Measurements from ENCODE around the gene SUN1.

SUN1 gene

DNA sequence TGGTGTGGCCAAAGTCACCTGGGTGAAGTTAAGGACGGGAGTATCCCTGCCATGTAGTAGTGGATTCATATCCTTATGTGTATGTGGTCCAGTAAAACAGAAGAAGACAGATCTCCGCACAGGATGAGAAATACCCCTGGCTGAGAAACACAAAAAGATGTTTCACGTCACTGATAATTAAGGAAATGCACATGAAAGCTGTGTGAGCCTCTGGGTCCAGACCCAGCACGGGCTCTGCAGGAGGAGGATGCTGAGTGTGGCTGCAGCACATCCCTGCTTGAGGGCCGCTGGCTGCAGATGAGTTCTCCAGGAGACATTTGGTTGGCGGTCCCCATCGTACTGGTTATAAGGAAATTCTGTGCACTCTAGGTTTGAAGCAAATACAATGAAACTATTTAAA, 8.2 kb upstream of the SUN1 start:
- no peak overlapping the region for H3K9ac ChIP-seq (ENCODE audit: low read depth in 1 of 2, low read length in 2 of 2)
- H3K4me3 ChIP-seq (ENCODE audit: low read depth in 1 of 2, low read length in 2 of 2) = peak overlapping the region in 1 of 2 donors; percentile 16
- peaks cover 31 to 45% of the 10 kb centered on the region in 2 donors for H3K4me1 ChIP-seq (ENCODE audit: control insufficient read depth in 1 of 2, insufficient read depth in 2 of 2, low read length in 2 of 2)
- H3K9me3 ChIP-seq (ENCODE audit: control insufficient read depth in 1 of 2, low read length in 2 of 2) = no peaks in the 10 kb centered on the region
- no peaks in the 10 kb centered on the region for H3K27me3 ChIP-seq (ENCODE audit: control insufficient read depth in 1 of 2, insufficient read depth in 2 of 2, low read length in 2 of 2)
- peak overlapping the region; percentile 22 for H3K27ac ChIP-seq (ENCODE audit: low read depth, low read length)
- peaks cover 0 to 19% of the 10 kb centered on the region in 2 donors for H3K36me3 ChIP-seq (ENCODE audit: control insufficient read depth in 1 of 2, insufficient read depth in 2 of 2, low read length in 2 of 2)

DNA sequence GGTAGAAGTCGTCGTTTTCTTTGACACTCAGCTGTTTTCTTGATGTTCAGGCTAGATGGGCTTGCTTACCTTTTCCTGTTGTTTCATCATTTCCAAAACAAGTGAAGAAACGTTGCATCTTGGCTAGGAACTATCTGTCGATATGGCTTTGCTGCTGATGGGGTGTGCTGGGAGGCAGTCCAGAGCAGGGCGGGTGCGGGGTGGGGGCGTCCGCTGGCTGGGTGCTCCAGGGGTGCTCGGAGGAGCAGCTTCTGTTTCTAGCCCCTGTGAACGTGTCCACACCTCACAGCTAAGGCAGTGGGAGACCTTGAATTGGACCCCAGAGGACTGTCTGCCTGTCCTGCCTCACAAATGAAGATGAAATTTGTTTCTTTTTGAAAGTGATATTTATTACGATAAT, 7.6 kb upstream of the SUN1 start:
- no peaks in the 10 kb centered on the region for H3K9me3 ChIP-seq (ENCODE audit: control insufficient read depth in 1 of 2, low read length in 2 of 2)
- H3K27me3 ChIP-seq (ENCODE audit: control insufficient read depth in 1 of 2, insufficient read depth in 2 of 2, low read length in 2 of 2) = no peaks in the 10 kb centered on the region
- H3K4me3 ChIP-seq (ENCODE audit: low read depth in 1 of 2, low read length in 2 of 2) = no peak overlapping the region
- H3K36me3 ChIP-seq (ENCODE audit: control insufficient read depth in 1 of 2, insufficient read depth in 2 of 2, low read length in 2 of 2) = peaks cover 0 to 19% of the 10 kb centered on the region in 2 donors
- no peak overlapping the region for H3K27ac ChIP-seq (ENCODE audit: low read depth, low read length)
- H3K9ac ChIP-seq (ENCODE audit: low read depth in 1 of 2, low read length in 2 of 2) = peak overlapping the region in 1 of 2 donors; percentile 12
- H3K4me1 ChIP-seq (ENCODE audit: control insufficient read depth in 1 of 2, insufficient read depth in 2 of 2, low read length in 2 of 2) = peaks cover 31 to 45% of the 10 kb centered on the region in 2 donors

DNA sequence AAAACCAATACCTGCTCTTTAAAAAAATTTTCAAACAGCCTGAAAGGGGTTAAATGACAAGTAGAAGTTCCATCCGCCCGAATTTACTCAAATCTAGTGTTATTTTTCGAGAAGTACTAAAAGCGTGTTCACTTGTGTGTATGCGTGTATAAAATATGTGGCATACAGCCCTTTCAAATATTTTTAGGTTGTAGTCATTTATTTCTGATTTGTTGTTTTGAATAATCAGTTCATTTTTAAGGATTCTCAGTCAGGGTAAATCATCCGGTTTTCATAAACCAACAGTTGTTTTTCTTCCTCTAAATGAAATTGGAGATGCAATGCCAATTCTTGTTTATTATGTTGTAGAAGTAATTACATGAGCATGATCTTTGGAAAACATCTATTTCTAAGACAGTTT, 6.9 kb upstream of the SUN1 start:
- H3K9ac ChIP-seq (ENCODE audit: low read depth in 1 of 2, low read length in 2 of 2) = no peak overlapping the region
- H3K36me3 ChIP-seq (ENCODE audit: control insufficient read depth in 1 of 2, insufficient read depth in 2 of 2, low read length in 2 of 2) = peaks cover 0 to 19% of the 10 kb centered on the region in 2 donors
- H3K27me3 ChIP-seq (ENCODE audit: control insufficient read depth in 1 of 2, insufficient read depth in 2 of 2, low read length in 2 of 2) = no peaks in the 10 kb centered on the region
- H3K9me3 ChIP-seq (ENCODE audit: control insufficient read depth in 1 of 2, low read length in 2 of 2) = no peaks in the 10 kb centered on the region
- H3K27ac ChIP-seq (ENCODE audit: low read depth, low read length) = no peak overlapping the region
- H3K4me3 ChIP-seq (ENCODE audit: low read depth in 1 of 2, low read length in 2 of 2) = no peak overlapping the region
- H3K4me1 ChIP-seq (ENCODE audit: control insufficient read depth in 1 of 2, insufficient read depth in 2 of 2, low read length in 2 of 2) = peaks cover 37 to 49% of the 10 kb centered on the region in 2 donors

GRCh38 chr7:826230-826917, 5.9 kb upstream of the SUN1 start:
- Histone ChIP-seq H3K4me1 (ENCODE audit: control insufficient read depth in 1 of 2, insufficient read depth in 2 of 2, low read length in 2 of 2) (peaks cover 41 to 52% of the 10 kb centered on the region in 2 donors), H3K4me3 (ENCODE audit: low read depth in 1 of 2, low read length in 2 of 2) (no peak overlapping the region), H3K27me3 (ENCODE audit: control insufficient read depth in 1 of 2, insufficient read depth in 2 of 2, low read length in 2 of 2) (no peaks in the 10 kb centered on the region), H3K36me3 (ENCODE audit: control insufficient read depth in 1 of 2, insufficient read depth in 2 of 2, low read length in 2 of 2) (peaks cover 0 to 19% of the 10 kb centered on the region in 2 donors), H3K9ac (ENCODE audit: low read depth in 1 of 2, low read length in 2 of 2) (peak overlapping the region in 1 of 2 donors; percentile 33), H3K27ac (ENCODE audit: low read depth, low read length) (peak overlapping the region; percentile 24), H3K9me3 (ENCODE audit: control insufficient read depth in 1 of 2, low read length in 2 of 2) (no peaks in the 10 kb centered on the region)

- Histone ChIP-seq H3K4me3 (ENCODE audit: low read depth in 1 of 2, low read length in 2 of 2) (no peak overlapping the region), H3K9ac (ENCODE audit: low read depth in 1 of 2, low read length in 2 of 2) (no peak overlapping the region), H3K27me3 (ENCODE audit: control insufficient read depth in 1 of 2, insufficient read depth in 2 of 2, low read length in 2 of 2) (no peaks in the 10 kb centered on the region), H3K4me1 (ENCODE audit: control insufficient read depth in 1 of 2, insufficient read depth in 2 of 2, low read length in 2 of 2) (peaks cover 32 to 37% of the 10 kb centered on the region in 2 donors), H3K36me3 (ENCODE audit: control insufficient read depth in 1 of 2, insufficient read depth in 2 of 2, low read length in 2 of 2) (peaks cover 8 to 19% of the 10 kb centered on the region in 2 donors), H3K9me3 (ENCODE audit: control insufficient read depth in 1 of 2, low read length in 2 of 2) (no peaks in the 10 kb centered on the region), H3K27ac (ENCODE audit: low read depth, low read length) (no peak overlapping the region)
Observed at GRCh38 chr7:828793-829561, 3.3 kb upstream of the SUN1 start.

GRCh38 chr7:830069-830468, 2.2 kb upstream of the SUN1 start:
- H3K4me3 ChIP-seq (ENCODE audit: low read depth in 1 of 2, low read length in 2 of 2) = no peak overlapping the region
- peaks cover 8 to 20% of the 10 kb centered on the region in 2 donors for H3K36me3 ChIP-seq (ENCODE audit: control insufficient read depth in 1 of 2, insufficient read depth in 2 of 2, low read length in 2 of 2)
- H3K9ac ChIP-seq (ENCODE audit: low read depth in 1 of 2, low read length in 2 of 2) = no peak overlapping the region
- no peaks in the 10 kb centered on the region for H3K9me3 ChIP-seq (ENCODE audit: control insufficient read depth in 1 of 2, low read length in 2 of 2)
- no peaks in the 10 kb centered on the region for H3K27me3 ChIP-seq (ENCODE audit: control insufficient read depth in 1 of 2, insufficient read depth in 2 of 2, low read length in 2 of 2)
- peaks cover 27 to 31% of the 10 kb centered on the region in 2 donors for H3K4me1 ChIP-seq (ENCODE audit: control insufficient read depth in 1 of 2, insufficient read depth in 2 of 2, low read length in 2 of 2)
- H3K27ac ChIP-seq (ENCODE audit: low read depth, low read length) = no peak overlapping the region

DNA sequence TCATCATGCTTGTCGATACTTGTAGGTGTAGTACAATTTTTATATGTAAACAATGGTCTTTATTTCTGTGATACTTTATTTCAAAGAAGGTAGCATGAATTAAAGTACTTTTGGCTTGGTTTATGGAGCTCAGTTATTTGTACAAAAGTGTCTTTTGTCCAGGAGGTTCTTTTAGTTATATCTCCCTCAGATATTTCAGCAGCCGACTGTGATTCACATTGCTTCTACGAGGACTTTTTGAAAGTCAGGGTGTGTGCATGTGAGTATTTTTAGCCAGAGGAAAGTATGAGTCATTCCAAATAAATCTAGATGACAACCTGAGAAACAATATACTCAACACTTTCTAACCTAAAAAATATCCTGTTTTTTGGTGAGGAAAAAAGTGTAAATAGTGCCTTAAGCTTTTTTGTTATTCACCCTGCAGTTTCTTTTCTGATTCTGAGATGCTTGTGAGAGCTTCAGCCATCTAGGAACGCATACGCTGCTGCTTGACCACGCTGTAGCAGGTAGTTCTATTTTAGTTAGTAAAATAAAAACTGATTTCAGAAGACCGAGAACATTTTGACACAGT, 595 bp upstream of the SUN1 start:
- H3K9ac ChIP-seq (ENCODE audit: low read depth in 1 of 2, low read length in 2 of 2) = peak overlapping the region; percentile 18 to 45
- peaks cover 27 to 30% of the 10 kb centered on the region in 2 donors for H3K4me1 ChIP-seq (ENCODE audit: control insufficient read depth in 1 of 2, insufficient read depth in 2 of 2, low read length in 2 of 2)
- H3K9me3 ChIP-seq (ENCODE audit: control insufficient read depth in 1 of 2, low read length in 2 of 2) = no peaks in the 10 kb centered on the region
- H3K36me3 ChIP-seq (ENCODE audit: control insufficient read depth in 1 of 2, insufficient read depth in 2 of 2, low read length in 2 of 2) = peaks cover 13 to 19% of the 10 kb centered on the region in 2 donors
- no peak overlapping the region for H3K4me3 ChIP-seq (ENCODE audit: low read depth in 1 of 2, low read length in 2 of 2)
- H3K27me3 ChIP-seq (ENCODE audit: control insufficient read depth in 1 of 2, insufficient read depth in 2 of 2, low read length in 2 of 2) = no peaks in the 10 kb centered on the region
- H3K27ac ChIP-seq (ENCODE audit: low read depth, low read length) = peak overlapping the region; percentile 76

DNA sequence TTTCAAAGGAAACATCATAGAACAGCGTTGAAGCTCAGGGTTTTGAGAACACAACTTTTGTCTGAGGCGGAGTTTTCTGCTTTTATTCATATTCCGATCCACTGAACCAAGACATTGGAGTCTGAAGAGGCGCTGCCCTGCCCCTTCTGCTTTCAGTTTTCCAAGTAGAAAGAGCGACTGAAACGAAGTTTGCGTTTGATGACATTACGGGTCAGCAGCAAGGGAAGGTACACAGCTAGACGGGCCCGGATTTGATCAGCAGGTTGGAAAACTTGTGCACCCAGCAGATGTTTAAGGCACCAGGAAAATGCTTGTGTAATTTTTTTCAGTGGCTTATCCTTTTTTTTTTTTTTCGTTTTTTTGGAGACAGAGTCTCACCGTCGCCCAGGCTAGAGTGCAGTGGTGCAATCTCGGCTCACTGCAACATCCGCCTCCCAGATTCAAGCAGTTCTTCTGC, 720 bp downstream of the SUN1 start:
- Histone ChIP-seq H3K9ac (ENCODE audit: low read depth in 1 of 2, low read length in 2 of 2) (no peak overlapping the region), H3K27me3 (ENCODE audit: control insufficient read depth in 1 of 2, insufficient read depth in 2 of 2, low read length in 2 of 2) (no peaks in the 10 kb centered on the region), H3K27ac (ENCODE audit: low read depth, low read length) (peak overlapping the region; percentile 76), H3K4me3 (ENCODE audit: low read depth in 1 of 2, low read length in 2 of 2) (no peak overlapping the region), H3K4me1 (ENCODE audit: control insufficient read depth in 1 of 2, insufficient read depth in 2 of 2, low read length in 2 of 2) (peaks cover 28 to 30% of the 10 kb centered on the region in 2 donors), H3K36me3 (ENCODE audit: control insufficient read depth in 1 of 2, insufficient read depth in 2 of 2, low read length in 2 of 2) (peaks cover 15 to 24% of the 10 kb centered on the region in 2 donors), H3K9me3 (ENCODE audit: control insufficient read depth in 1 of 2, low read length in 2 of 2) (no peaks in the 10 kb centered on the region)

GRCh38 chr7:833601-834258, 1.5 kb downstream of the SUN1 start:
- peaks cover 28 to 30% of the 10 kb centered on the region in 2 donors for H3K4me1 ChIP-seq (ENCODE audit: control insufficient read depth in 1 of 2, insufficient read depth in 2 of 2, low read length in 2 of 2)
- peaks cover 16 to 31% of the 10 kb centered on the region in 2 donors for H3K36me3 ChIP-seq (ENCODE audit: control insufficient read depth in 1 of 2, insufficient read depth in 2 of 2, low read length in 2 of 2)
- H3K4me3 ChIP-seq (ENCODE audit: low read depth in 1 of 2, low read length in 2 of 2) = no peak overlapping the region
- H3K9ac ChIP-seq (ENCODE audit: low read depth in 1 of 2, low read length in 2 of 2) = no peak overlapping the region
- no peaks in the 10 kb centered on the region for H3K9me3 ChIP-seq (ENCODE audit: control insufficient read depth in 1 of 2, low read length in 2 of 2)
- H3K27me3 ChIP-seq (ENCODE audit: control insufficient read depth in 1 of 2, insufficient read depth in 2 of 2, low read length in 2 of 2) = no peaks in the 10 kb centered on the region
- H3K27ac ChIP-seq (ENCODE audit: low read depth, low read length) = no peak overlapping the region

Measured in duodenal mucosa (tissue), 2 donors.